Gastrocnemius medialis (tissue), 4 donors: ENCODE measurements around the gene RELT. TPM values are rescaled to one million over a fixed set of nuclear protein-coding genes. Genes with fewer than 3 reads are reported as not detected.

ENCODE experiments used
- ATAC-seq, 2 donors: fragments of 150-250 bp; one replicate each; pipeline ENCODE4 v1.9.1; 2016
- DNase-seq, 2 donors: peaks; one replicate each; pipeline ENCODE4 v3.0.0-alpha.2; 2019
- H3K27ac ChIP-seq, 4 donors: fragments of 200-600 bp; sonication (generic); 1 replicate in 1 of 4; 2 replicates in 3 of 4; pipeline ENCODE4 v1.5.1; 2016 to 2018; ENCODE audit warnings: mild to moderate bottlenecking in 2 of 4, moderate library complexity in 1 of 4
- H3K27me3 ChIP-seq, 3 donors: fragments of 200-600 bp; sonication (generic) in 2 of 3; 1 replicate in 1 of 3; 2 replicates in 2 of 3; pipeline versions ENCODE4 v1.5.1 to v1.6.0; 2016 to 2019; ENCODE audit warnings: mild to moderate bottlenecking in 1 of 3, moderate library complexity in 1 of 3
- H3K36me3 ChIP-seq, 2 donors: fragments of 200-600 bp; sonication (generic) in 1 of 2; one replicate each; pipeline ENCODE4 v1.5.1; 2017 to 2018
- H3K4me1 ChIP-seq, 2 donors: fragments of 200-600 bp; sonication (generic) in 1 of 2; one replicate each; pipeline ENCODE4 v1.5.1; 2016 to 2017; ENCODE audit warnings: mild to moderate bottlenecking in 2 of 2
- H3K4me3 ChIP-seq, 4 donors: fragments of 200-600 bp; sonication (generic) in 3 of 4; 1 replicate in 1 of 4; 2 replicates in 3 of 4; pipeline ENCODE4 v1.5.1; 2016 to 2019; ENCODE audit warnings: mild to moderate bottlenecking in 2 of 4
- H3K9me3 ChIP-seq, 3 donors: fragments of 200-600 bp; sonication (generic) in 2 of 3; 1 replicate in 1 of 3; 2 replicates in 2 of 3; pipeline ENCODE4 v1.5.1; 2016 to 2019
- CTCF ChIP-seq, 5 experiments: fragments of 450-650 bp in 3 of 5; fragments of 200-600 bp in 2 of 5; sonication (generic) in 2 of 5; IDR thresholded peaks in 4 of 5; conservative IDR thresholded peaks in 1 of 5; 1 replicate in 4 of 5; 2 replicates in 1 of 5; pipeline ENCODE4 v1.5.1; 2016 to 2019; ENCODE audit warnings: antibody characterized with exemption in 5 of 5, mild to moderate bottlenecking in 3 of 5, moderate library complexity in 3 of 5
- POLR2A ChIP-seq, 2 donors: fragments of 450-650 bp; IDR thresholded peaks; one replicate each; pipeline ENCODE4 v1.6.1; 2017; ENCODE audit warnings: antibody characterized with exemption in 2 of 2, mild to moderate bottlenecking in 2 of 2, moderate library complexity in 2 of 2
- in situ Hi-C, 4 donors: fragments of 200-750 bp; cut with MboI; loops; one replicate each; pipeline versions ENCODE4 v1.15.0 to v1.8.0; 2017; ENCODE audit warnings: low sequenced_read_pairs in 4 of 4
- intact Hi-C: fragments of 100-400 bp; cut with DNase I; formaldehyde crosslinking; loops from one replicate; pipeline ENCODE4 v1.15.1; 2023; ENCODE audit warnings: low total_unique reads
- total RNA-seq, 4 donors: library from RNA; depleted of rRNA; stranded (reverse); fragments of >200 nt; gene quantifications; one replicate each; pipeline versions ENCODE4 v1.1.0 to v1.2.3, GENCODE V29; 2016

The RELT gene
- total RNA-seq, 4 donors from 2014 or later = 18.5 to 63.5 (median 36.7) TPM

DNA sequence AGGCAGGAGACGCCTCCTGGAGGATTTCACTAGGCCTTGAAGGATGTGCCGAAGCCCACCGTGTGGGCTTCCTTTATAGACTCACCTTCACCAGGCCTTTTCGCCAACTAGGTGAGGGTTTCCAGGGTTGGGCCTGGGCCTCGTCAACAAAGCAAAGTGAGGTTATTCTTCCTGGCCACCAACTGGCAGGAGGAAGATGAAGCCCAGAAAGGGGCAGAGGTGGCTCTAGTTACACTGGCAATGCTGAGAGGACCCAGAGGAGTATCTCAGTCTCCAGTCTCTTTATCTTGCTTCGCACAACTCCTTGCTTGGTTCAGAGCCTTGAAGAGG, 404 bp upstream of the RELT start:
- no peaks in the 10 kb centered on the region for H3K9me3 ChIP-seq
- no peak for ATAC-seq
- no peaks in the 10 kb centered on the region for H3K27me3 ChIP-seq
- H3K36me3 ChIP-seq = no peaks in the 10 kb centered on the region
- peak overlapping the region; percentile 87 to 99 (median 98) for H3K27ac ChIP-seq
- TF ChIP-seq POLR2A (IDR thresholded peaks at IDR 0.05) (no peak), CTCF (IDR thresholded peaks at IDR 0.05 in 4 of 5, conservative IDR thresholded peaks at IDR 0.05 in 1 of 5) (no peak)
- DNase-seq = no peak
- peaks cover 35 to 39% of the 10 kb centered on the region in 2 donors for H3K4me1 ChIP-seq
- in situ Hi-C loops (no loop called here), intact Hi-C loops (loop anchor here (2.0 to 5.0 kb wide), 4 partner anchors 17 to 138 kb away; no protein-coding TSS in a partner anchor)
- H3K4me3 ChIP-seq = peak overlapping the region in 2 of 4 donors; percentile 64 to 94

DNA sequence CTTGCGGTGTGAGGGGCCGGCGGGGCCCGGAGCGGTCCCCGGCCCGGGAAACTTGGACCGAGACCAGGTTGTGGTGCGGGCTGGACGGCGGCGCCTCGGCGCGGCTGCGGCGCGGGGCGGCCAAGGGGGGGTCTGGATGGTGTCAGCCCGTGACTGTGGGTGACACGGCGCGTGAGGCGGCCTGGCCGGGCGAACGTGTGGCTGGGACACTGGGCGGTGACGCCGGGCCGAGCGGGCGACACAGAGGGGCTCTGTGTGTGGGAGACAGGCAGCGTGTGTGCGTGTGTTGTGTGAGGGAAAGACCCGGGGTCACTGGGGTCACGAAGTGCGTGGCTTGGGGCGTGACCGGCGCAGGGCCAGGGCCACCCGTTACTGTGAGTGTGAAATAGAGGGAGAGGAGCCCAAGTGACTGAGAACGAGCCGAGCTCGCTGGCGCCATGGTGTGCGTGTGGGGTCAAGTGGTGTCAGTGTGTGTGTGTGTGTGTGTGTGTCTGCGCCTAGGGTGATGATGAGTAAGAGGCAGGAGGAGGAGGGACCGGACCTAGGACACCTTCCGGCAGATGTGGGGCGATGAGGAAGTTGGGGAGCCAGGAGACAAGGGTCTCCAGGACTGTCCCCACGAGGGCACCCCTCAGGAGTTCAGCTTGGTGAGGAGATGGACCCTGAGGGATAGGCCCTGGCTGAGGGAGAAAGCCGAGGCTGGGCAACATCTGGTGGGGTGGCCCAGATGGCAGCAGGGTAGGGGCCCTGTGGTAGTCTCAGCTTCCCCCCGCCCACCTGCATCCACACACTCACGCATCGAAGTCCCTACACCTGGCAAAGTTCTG, 817 bp downstream of the RELT start:
- Histone ChIP-seq H3K4me1 (peaks cover 47 to 52% of the 10 kb centered on the region in 2 donors), H3K27me3 (no peaks in the 10 kb centered on the region), H3K9me3 (no peaks in the 10 kb centered on the region), H3K4me3 (peak overlapping the region; percentile 60 to 94 (median 76)), H3K36me3 (no peaks in the 10 kb centered on the region), H3K27ac (peak overlapping the region; percentile 87 to 99 (median 98))
- in situ Hi-C loops (no loop called here), intact Hi-C loops (loop anchor here (2.0 to 5.0 kb wide), 3 partner anchors 16 to 140 kb away; no protein-coding TSS in a partner anchor)
- DNase-seq = peak; percentile 62 to 86
- ATAC-seq = peak; percentile 18 to 29
- TF ChIP-seq CTCF (IDR thresholded peaks at IDR 0.05 in 4 of 5, conservative IDR thresholded peaks at IDR 0.05 in 1 of 5) (no peak), POLR2A (IDR thresholded peaks at IDR 0.05) (peak; percentile 59 to 77)

DNA sequence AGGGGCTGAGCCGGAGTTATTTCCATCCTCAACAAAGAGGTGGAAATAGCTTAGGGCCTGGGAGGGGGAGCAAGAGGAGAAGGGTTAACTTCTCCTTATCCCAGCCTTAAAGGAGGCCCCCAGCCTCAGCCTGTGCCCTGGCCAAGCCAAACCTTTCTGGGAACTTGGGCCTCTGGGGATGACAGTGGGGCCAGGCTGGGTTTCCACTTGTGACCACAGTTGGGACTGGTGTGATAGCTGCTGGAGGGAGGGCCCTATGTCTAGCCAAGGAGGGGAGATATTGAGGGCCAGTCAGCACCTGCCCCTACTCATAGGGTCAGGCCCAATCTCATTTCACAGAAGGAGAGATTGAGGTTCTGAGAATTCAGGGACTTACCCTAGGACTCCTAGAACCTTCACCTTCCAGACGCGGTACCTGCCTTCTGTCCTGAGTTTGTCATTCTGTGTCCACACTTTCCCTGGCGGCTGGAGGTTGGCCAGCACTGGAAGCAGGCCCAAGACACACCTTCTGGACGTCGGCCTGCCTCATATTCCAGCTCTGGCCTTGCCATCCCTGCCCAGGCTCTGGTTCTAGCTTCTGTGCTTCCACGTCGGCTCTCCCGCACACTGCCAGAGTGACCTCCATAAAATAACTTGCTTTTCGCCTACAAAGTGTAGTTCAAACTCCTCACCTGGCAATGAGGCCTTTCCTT, 3.1 kb downstream of the RELT start:
- no peaks in the 10 kb centered on the region for H3K27me3 ChIP-seq

GRCh38 chr11:73380331-73380730, 4.1 kb downstream of the RELT start:
- in situ Hi-C loops = no loop called here
- H3K27me3 ChIP-seq = no peaks in the 10 kb centered on the region
- H3K4me3 ChIP-seq = peak overlapping the region in 2 of 4 donors; percentile 16 to 19
- H3K4me1 ChIP-seq = peaks cover 80 to 81% of the 10 kb centered on the region in 2 donors
- DNase-seq = peak; percentile 34 to 82
- H3K27ac ChIP-seq = peak overlapping the region; percentile 87 to 99 (median 98)
- H3K9me3 ChIP-seq = no peaks in the 10 kb centered on the region
- intact Hi-C loops = loop anchor here (10.0 kb wide), 1 partner anchor 634 kb away; no protein-coding TSS in a partner anchor
- peak; percentile 10 for ATAC-seq
- TF ChIP-seq POLR2A (IDR thresholded peaks at IDR 0.05) = no peak
- no peak for TF ChIP-seq CTCF (IDR thresholded peaks at IDR 0.05 in 4 of 5, conservative IDR thresholded peaks at IDR 0.05 in 1 of 5)
- H3K36me3 ChIP-seq = no peaks in the 10 kb centered on the region

More for the DNA sequence above, 3.1 kb downstream of the RELT start:
- in situ Hi-C loops (no loop called here), intact Hi-C loops (loop anchor here (5.0 kb wide), 2 partner anchors 88 to 142 kb away; no protein-coding TSS in a partner anchor)
- no peaks in the 10 kb centered on the region for H3K9me3 ChIP-seq
- ATAC-seq (peak; percentile 18 to 25), DNase-seq (peak; percentile 71 to 89)
- TF ChIP-seq POLR2A (IDR thresholded peaks at IDR 0.05) (peak in 1 of 2 donors; percentile 15), CTCF (IDR thresholded peaks at IDR 0.05 in 4 of 5, conservative IDR thresholded peaks at IDR 0.05 in 1 of 5) (no peak)
- peak overlapping the region in 2 of 4 donors; percentile 16 to 89 for H3K4me3 ChIP-seq
- H3K4me1 ChIP-seq = peaks cover 70 to 71% of the 10 kb centered on the region in 2 donors
- H3K27ac ChIP-seq = peak overlapping the region; percentile 87 to 99 (median 98)
- H3K36me3 ChIP-seq = no peaks in the 10 kb centered on the region
